GM18867 (cell line): ENCODE measurements around the gene ARL11.
"Not testable (repeated sequence)": the region's sequence is repeated elsewhere in the genome, so short reads cannot be mapped to it uniquely, and the experiment has no call there.

Source experiments
- ATAC-seq: cut with Tn5 transposase; IDR thresholded peaks from one replicate; pipeline ENCODE4 v1.9.1; 2021; ENCODE audit warnings: mild to moderate bottlenecking, moderate library complexity; ENCODE audit not compliant: unreplicated experiment

The ARL11 gene

GRCh38 chr13:49627831-49628652 is at the start of gene ARL11:
Gene ARL11, plus strand, starts transcription at chr13:49628507. Its CDS starts 1,941 bp downstream, at chr13:49630448.
- peak; percentile 95 for ATAC-seq

- no peak for ATAC-seq
Observed at GRCh38 chr13:49579501-49579900, 48.8 kb upstream of the ARL11 start.

GRCh38 chr13:49580980-49581680 is 47.2 kb upstream of the ARL11 start:
- no peak for ATAC-seq

- ATAC-seq, result peak; percentile 18
Observed at GRCh38 chr13:49584771-49585182, 43.5 kb upstream of the ARL11 start.

DNA sequence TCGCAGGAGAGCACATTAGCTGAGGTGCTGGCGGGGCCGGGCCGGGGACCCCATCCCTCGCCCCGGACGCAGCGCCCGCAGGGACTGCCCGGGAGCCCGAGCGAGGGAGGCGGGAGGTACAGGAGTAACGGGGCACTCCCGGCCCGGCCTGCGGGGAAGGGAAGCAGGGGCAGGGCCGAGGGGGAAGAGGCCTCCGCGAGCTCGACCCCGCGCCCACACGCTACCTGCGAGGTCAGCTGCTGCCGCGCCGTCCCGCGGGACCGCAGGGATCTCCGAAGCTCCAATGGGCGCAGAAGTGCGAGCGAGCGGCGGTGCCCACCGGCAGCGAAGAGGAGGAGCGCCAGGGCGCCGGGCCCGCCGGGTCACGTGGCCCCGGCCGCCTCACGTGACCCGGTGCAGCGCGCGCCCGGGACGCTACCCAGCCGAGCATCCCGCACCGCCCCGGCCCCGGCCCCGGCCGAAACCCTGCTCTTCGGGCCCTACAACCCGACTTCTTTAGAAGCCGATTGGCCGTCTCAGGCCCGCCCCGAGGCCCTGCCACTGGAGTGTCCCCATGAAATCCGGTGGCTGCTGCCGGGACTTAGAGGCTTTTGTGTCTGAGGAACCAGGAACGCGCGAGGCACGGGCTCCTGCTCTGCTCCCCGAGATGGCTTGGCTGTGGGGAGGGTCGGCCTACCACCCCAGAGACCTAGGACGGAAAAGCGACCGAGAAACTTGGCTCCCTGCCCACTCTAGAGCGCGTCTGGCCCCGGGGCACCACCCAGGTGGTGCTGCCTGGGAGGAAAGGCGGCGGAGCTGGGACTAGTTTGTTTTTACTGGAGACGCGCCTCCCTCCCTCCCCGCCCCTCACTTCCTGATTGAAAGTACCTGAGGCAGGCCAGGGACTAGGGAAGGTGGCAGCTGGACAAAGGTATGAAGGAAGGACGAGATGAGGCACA is 42.8 kb upstream of the ARL11 start, which contains the start of gene RCBTB1:
Gene RCBTB1, minus strand, starts transcription at position 339 of the 938 bp plus-strand sequence. CDS start 18,279 bp downstream, outside the sequence.
- peak; percentile 94 for ATAC-seq

- no peak for ATAC-seq
Observed at GRCh38 chr13:49586717-49587116, 41.6 kb upstream of the ARL11 start.

DNA sequence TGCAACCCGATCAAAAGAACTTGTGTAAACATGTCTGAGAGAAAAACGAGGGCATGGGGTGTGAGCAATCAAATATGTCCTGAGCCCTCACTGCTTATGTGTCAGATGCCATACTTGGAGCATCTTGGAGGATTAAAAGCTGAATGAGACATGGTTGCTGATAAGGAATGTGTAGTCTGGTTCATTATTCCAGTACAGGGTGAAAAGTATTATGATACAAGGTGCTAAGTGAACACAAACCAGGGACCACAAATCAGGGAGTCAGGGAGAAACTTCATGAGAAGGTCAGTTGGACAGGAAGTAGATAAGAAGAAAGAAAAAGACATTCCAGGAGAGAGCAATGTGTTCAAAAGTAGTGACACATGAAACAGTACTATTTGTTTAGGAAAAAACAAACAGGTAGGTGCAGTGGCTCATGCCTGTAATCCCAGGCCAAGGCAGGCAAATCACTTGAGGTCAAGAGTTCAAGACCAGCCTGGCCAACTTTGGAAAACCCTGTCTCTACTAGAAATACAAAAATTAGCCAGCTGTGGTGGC is 40.9 kb upstream of the ARL11 start:
- ATAC-seq, result no peak

GRCh38 chr13:49590714-49591113 is 37.6 kb upstream of the ARL11 start:
- not testable (repeated sequence) for ATAC-seq

DNA sequence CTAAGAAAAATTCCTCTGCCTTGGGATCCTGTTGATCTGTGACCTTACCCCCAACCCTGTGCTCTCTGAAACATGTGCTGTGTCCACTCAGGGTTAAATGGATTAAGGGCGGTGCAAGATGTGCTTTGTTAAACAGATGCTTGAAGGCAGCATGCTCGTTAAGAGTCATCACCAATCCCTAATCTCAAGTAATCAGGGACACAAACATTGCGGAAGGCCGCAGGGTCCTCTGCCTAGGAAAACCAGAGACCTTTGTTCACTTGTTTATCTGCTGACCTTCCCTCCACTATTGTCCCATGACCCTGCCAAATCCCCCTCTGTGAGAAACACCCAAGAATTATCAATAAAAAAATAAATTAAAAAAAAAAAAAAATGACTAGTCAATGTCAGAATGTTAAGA is 34.4 kb upstream of the ARL11 start:
- ATAC-seq, result not testable (repeated sequence)

- no peak for ATAC-seq
Observed at GRCh38 chr13:49594576-49594975, 33.7 kb upstream of the ARL11 start.

GRCh38 chr13:49596221-49596620 is 32.1 kb upstream of the ARL11 start:
- ATAC-seq, result no peak

- no peak for ATAC-seq
Observed at GRCh38 chr13:49597043-49597641, 31.2 kb upstream of the ARL11 start.

GRCh38 chr13:49602005-49602404 is 26.3 kb upstream of the ARL11 start:
- ATAC-seq, result no peak

- ATAC-seq, result not testable (repeated sequence)
Observed at GRCh38 chr13:49602615-49603014, 25.7 kb upstream of the ARL11 start.

- no peak for ATAC-seq
Observed at GRCh38 chr13:49604570-49604969, 23.7 kb upstream of the ARL11 start.

DNA sequence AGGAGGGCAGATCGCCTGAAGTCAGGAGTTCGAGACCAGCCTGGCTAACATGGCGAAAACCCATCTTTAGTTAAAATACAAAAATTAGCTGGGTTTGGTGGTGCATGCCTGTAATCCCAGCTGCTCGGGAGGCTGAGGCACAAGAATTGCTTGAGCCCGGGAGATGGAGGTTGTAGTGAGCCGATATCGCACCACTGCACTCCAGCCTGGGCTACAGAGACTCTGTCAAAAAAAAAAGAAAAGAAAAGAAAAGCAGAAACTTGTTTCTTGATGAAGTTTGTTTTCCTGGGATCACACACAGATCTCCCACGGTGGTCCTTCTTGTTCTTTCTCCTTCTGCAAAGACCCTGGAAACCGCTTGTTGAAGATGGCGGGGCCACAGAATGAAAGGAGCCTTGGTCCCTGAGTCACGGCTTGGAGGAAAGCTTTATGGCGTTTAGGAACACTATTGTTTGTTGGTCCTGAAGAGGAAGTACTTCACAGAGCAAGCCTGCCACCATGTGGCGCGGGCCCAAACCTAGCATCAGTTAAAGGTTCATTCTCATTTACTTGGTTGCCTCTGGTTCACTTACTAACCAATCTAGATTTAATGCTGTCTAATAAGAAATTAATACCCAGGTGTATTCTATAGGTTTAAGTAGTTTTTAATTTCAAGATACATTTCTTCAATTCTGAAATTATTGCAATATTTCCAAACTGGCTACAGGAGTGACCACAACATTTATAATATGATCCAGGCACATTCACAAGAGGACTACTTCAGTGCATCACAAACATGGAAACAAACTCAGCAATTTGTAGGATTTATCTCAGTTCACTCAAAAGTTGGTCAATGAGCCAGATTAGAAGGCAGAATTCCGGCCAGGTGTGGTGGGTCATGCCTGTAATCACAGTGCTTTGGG is 21.3 kb upstream of the ARL11 start:
- peak; percentile 85 for ATAC-seq

- ATAC-seq, result no peak
Observed at GRCh38 chr13:49607761-49608160, 20.5 kb upstream of the ARL11 start.

DNA sequence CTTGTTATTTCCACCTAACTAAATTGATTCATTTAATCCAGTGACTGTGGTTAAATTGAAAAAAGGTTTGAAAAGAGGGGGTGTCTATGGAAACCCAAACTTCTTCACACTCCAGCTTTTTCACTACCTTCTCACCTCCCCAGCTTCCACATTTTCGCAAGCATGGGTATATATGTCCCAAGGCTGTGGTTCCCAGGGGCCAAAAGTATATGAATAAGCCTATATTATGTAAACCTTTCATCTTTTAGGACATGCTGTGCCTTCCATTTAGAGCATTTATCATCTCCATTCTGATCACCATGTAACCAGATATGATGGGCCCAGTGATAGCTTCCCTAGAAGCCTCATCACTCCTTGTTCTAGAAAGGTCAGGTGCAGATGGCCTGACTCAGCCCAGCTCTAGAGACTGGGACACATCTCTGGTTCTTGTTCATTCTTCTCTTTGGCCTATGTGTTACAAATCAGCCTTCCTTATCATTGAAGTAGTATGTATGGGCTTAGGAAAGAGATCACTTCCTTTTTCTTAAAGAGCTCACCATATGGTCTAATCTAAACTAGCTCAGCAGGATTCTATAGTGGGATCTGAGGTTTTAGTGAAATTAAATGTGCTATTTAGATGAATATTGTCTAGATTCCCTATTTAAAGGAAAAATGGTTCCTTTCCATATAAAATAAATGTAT is 19.5 kb upstream of the ARL11 start:
- ATAC-seq, result no peak

DNA sequence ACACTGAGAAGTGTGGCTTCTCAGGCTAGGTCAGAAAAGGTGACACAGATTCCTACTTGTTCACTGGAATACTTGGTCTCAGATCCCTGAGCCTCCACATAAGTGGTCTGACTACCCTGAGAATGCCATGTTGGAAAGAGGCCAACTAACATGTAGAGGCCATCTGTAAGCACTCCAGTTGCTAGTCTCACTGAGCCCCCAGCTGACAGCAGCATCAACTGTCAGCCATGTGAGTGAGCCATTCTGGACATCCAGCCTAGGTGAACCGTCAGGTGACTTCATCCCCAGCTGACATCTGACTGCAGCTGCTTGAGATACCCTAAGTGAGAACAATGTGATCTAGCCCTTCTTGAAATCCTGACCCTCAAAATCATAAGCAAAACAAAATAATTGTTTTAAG is 18.1 kb upstream of the ARL11 start:
- ATAC-seq, result no peak
